ENCODE data around the gene VPS72.

DNA sequence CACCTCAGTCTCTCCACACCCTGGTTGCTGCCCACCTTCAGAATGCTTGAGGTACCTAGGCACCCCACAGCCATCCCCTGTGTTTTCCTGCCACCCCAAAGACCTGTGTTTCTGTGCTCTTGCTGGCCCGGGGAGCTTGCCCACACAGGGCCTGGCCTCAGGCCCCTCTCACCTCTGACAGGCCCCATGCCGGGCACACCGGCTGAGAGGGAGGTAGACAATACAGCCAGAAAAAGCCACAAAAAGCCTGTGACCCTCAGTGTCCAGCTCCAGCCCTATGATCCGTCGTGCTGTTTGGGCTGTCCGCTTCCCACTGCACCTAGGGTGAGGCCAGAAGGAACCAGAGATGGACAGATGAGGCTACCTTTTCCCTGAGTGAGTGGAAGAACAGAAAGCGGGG lies 55.0 kb downstream of the VPS72 start:
- TF ChIP-seq, protein P1, sequence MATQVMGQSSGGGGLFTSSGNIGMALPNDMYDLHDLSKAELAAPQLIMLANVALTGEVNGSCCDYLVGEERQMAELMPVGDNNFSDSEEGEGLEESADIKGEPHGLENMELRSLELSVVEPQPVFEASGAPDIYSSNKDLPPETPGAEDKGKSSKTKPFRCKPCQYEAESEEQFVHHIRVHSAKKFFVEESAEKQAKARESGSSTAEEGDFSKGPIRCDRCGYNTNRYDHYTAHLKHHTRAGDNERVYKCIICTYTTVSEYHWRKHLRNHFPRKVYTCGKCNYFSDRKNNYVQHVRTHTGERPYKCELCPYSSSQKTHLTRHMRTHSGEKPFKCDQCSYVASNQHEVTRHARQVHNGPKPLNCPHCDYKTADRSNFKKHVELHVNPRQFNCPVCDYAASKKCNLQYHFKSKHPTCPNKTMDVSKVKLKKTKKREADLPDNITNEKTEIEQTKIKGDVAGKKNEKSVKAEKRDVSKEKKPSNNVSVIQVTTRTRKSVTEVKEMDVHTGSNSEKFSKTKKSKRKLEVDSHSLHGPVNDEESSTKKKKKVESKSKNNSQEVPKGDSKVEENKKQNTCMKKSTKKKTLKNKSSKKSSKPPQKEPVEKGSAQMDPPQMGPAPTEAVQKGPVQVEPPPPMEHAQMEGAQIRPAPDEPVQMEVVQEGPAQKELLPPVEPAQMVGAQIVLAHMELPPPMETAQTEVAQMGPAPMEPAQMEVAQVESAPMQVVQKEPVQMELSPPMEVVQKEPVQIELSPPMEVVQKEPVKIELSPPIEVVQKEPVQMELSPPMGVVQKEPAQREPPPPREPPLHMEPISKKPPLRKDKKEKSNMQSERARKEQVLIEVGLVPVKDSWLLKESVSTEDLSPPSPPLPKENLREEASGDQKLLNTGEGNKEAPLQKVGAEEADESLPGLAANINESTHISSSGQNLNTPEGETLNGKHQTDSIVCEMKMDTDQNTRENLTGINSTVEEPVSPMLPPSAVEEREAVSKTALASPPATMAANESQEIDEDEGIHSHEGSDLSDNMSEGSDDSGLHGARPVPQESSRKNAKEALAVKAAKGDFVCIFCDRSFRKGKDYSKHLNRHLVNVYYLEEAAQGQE (tag by site-specific recombination; IDR thresholded peaks at IDR 0.05), result no peak
- TF ChIP-seq ZNF292 (tag by site-specific recombination; IDR thresholded peaks at IDR 0.05; ENCODE audit: borderline replicate concordance, low read depth), result no peak
- TF ChIP-seq ZNF423 (tag by site-specific recombination; IDR thresholded peaks at IDR 0.05), result no peak
- TF ChIP-seq, protein P2, sequence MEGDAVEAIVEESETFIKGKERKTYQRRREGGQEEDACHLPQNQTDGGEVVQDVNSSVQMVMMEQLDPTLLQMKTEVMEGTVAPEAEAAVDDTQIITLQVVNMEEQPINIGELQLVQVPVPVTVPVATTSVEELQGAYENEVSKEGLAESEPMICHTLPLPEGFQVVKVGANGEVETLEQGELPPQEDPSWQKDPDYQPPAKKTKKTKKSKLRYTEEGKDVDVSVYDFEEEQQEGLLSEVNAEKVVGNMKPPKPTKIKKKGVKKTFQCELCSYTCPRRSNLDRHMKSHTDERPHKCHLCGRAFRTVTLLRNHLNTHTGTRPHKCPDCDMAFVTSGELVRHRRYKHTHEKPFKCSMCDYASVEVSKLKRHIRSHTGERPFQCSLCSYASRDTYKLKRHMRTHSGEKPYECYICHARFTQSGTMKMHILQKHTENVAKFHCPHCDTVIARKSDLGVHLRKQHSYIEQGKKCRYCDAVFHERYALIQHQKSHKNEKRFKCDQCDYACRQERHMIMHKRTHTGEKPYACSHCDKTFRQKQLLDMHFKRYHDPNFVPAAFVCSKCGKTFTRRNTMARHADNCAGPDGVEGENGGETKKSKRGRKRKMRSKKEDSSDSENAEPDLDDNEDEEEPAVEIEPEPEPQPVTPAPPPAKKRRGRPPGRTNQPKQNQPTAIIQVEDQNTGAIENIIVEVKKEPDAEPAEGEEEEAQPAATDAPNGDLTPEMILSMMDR (tag by site-specific recombination; IDR thresholded peaks at IDR 0.05), result no peak
- TF ChIP-seq ZSCAN30 (tag by site-specific recombination; IDR thresholded peaks at IDR 0.05), result no peak
- TF ChIP-seq ZNF274 (IDR thresholded peaks at IDR 0.05; ENCODE audit: low read length), result no peak
- TF ChIP-seq ZNF274 (tag by site-specific recombination; IDR thresholded peaks at IDR 0.05; ENCODE audit: borderline replicate concordance), result no peak
- TF ChIP-seq MZF1 (tag by site-specific recombination; IDR thresholded peaks at IDR 0.05; ENCODE audit: borderline replicate concordance), result no peak
- no peak for TF ChIP-seq ZNF747 (tag by site-specific recombination; IDR thresholded peaks at IDR 0.05)
- no peak for TF ChIP-seq ZBTB1 (tag by site-specific recombination; IDR thresholded peaks at IDR 0.05)
- TF ChIP-seq ZBTB21 (tag by site-specific recombination; IDR thresholded peaks at IDR 0.05), result no peak
- TF ChIP-seq MEIS1 (CRISPR knock-in tag; IDR thresholded peaks at IDR 0.05; ENCODE audit: borderline replicate concordance), result no peak
- TF ChIP-seq, protein P3, sequence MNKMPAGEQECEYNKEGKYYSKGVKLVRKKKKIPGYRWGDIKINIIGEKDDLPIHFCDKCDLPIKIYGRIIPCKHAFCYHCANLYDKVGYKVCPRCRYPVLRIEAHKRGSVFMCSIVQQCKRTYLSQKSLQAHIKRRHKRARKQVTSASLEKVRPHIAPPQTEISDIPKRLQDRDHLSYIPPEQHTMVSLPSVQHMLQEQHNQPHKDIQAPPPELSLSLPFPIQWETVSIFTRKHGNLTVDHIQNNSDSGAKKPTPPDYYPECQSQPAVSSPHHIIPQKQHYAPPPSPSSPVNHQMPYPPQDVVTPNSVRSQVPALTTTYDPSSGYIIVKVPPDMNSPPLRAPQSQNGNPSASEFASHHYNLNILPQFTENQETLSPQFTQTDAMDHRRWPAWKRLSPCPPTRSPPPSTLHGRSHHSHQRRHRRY (tag by site-specific recombination; IDR thresholded peaks at IDR 0.05), result no peak
- TF ChIP-seq YY1 (tag by site-specific recombination; IDR thresholded peaks at IDR 0.05), result no peak
